Endothelial cell of umbilical vein (primary cell): ENCODE data around the gene PTPRE.

Experiments
- EZH2 ChIP-seq: IDR thresholded peaks from 2 replicates; pipeline ENCODE4 v1.6.1; 2012; ENCODE audit warnings: borderline replicate concordance, low read depth, mild to moderate bottlenecking, moderate library complexity, low read length, inconsistent platforms; ENCODE audit not compliant: severe bottlenecking
- POLR2A ChIP-seq: IDR thresholded peaks from 2 replicates; pipeline ENCODE4 v1.6.1; 2012; ENCODE audit warnings: low read depth, mild to moderate bottlenecking, control low read depth, low read length
- POLR2AphosphoS5 ChIP-seq: IDR thresholded peaks from 2 replicates; pipeline ENCODE4 v1.6.1; 2012; ENCODE audit warnings: low read depth, mild to moderate bottlenecking, control low read depth, low read length, moderate library complexity; ENCODE audit not compliant: insufficient read depth
- TF ChIP-seq, protein P1 (sequence below), 2 donors: IDR thresholded peaks; 1 replicate in 1 of 2; 2 replicates in 1 of 2; pipeline ENCODE4 v1.5.1; 2011; ENCODE audit warnings: low read length in 2 of 2, mild to moderate bottlenecking in 2 of 2, moderate library complexity in 2 of 2, control low read depth in 1 of 2, inconsistent platforms in 1 of 2, low read depth in 1 of 2; ENCODE audit not compliant: insufficient read depth in 1 of 2; ENCODE audit errors: extremely low read depth in 1 of 2
- TF ChIP-seq, protein P2 (sequence below): IDR thresholded peaks from 2 replicates; pipeline ENCODE4 v1.6.1; 2011; ENCODE audit not compliant: insufficient read depth, insufficient read length

DNA sequence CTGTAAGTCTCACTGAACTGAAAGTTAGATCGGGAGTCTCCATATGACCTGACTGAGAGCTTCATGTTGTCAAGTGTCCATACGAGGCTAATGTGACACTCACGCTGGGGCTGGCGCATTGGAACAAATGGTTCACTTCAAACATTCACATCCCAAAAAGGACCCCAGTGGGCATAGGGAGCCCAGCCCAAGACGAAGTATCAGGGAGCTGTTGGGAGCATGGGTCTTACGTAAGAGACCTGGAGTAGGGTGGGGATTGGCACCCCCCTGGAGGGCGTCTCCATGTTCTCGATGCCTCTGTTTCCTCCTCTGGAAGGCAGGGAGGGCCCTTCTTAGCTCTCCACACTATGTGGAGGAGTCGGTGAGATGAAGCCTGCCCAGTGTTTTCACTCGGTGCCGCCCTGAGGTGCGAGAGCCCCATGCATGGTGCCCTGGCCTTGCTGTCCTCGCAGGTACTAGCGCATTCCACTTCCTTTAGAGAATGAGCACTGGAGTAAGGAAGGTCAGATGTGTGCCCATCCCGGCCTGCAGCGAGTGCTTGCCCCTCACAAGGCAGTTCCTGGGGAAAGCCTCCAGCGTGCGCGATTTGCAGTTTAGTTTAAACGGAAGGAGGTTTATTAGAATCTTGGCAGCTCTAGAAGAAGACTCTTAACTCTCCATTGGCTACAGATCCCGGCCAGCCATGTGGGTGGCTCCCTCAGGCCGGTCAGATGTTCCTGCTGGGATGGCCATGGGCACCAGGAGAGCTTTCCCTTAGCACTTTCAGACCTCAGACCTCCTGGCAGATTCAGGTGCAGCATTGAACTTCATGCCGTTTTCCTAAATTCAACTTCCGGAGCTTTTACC is 64.4 kb downstream of the PTPRE start:
- TF ChIP-seq POLR2A (no peak), POLR2AphosphoS5 (no peak), EZH2 (no peak)
- TF ChIP-seq, protein P1, sequence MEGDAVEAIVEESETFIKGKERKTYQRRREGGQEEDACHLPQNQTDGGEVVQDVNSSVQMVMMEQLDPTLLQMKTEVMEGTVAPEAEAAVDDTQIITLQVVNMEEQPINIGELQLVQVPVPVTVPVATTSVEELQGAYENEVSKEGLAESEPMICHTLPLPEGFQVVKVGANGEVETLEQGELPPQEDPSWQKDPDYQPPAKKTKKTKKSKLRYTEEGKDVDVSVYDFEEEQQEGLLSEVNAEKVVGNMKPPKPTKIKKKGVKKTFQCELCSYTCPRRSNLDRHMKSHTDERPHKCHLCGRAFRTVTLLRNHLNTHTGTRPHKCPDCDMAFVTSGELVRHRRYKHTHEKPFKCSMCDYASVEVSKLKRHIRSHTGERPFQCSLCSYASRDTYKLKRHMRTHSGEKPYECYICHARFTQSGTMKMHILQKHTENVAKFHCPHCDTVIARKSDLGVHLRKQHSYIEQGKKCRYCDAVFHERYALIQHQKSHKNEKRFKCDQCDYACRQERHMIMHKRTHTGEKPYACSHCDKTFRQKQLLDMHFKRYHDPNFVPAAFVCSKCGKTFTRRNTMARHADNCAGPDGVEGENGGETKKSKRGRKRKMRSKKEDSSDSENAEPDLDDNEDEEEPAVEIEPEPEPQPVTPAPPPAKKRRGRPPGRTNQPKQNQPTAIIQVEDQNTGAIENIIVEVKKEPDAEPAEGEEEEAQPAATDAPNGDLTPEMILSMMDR (IDR thresholded peaks at IDR 0.05; ENCODE audit: extremely low read depth in 1 of 2, insufficient read depth in 1 of 2, low read depth in 1 of 2, low read length in 2 of 2), result no peak
- TF ChIP-seq, protein P2, sequence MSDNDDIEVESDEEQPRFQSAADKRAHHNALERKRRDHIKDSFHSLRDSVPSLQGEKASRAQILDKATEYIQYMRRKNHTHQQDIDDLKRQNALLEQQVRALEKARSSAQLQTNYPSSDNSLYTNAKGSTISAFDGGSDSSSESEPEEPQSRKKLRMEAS, result no peak
